GF-D8 (cell line): Measurements from ENCODE around the gene GIPC1.
A peak's percentile ranks its signal among the peaks of the same experiment; 100 is the strongest.
"Not testable (repeated sequence)": the region's sequence is repeated elsewhere in the genome, so short reads cannot be mapped to it uniquely, and the experiment has no call there.

Experiments used
- DNase-seq: peaks from one replicate; lab custom pipeline; 2025; lab: John Stamatoyannopoulos, UW

Gene GIPC1

GRCh38 chr19:14470031-14470876, 25.7 kb downstream of the GIPC1 start:
- DNase-seq, result no peak

GRCh38 chr19:14467816-14468215, 28.1 kb downstream of the GIPC1 start:
- no peak for DNase-seq

DNA sequence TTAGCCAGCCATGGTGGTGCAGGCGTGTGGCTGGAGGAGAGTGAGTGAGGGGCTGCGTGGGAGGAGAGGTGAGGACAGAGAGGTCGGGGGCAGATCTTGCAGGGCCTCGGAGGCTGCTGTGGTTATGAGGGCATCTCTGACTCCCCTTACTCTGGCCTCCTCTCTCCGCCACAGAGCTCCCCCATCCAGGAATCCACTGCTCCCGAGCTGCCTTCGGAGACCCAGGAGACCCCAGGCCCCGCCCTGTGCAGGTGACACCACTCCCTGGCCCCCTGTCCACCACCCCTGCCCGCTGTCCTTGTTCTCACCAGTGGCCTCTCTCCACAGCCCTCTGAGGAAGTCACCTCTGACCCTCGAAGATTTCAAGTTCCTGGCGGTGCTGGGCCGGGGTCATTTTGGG, 28.5 kb downstream of the GIPC1 start:
- no peak for DNase-seq

- no peak for DNase-seq
Measured at GRCh38 chr19:14463747-14464146, 32.2 kb downstream of the GIPC1 start.

DNA sequence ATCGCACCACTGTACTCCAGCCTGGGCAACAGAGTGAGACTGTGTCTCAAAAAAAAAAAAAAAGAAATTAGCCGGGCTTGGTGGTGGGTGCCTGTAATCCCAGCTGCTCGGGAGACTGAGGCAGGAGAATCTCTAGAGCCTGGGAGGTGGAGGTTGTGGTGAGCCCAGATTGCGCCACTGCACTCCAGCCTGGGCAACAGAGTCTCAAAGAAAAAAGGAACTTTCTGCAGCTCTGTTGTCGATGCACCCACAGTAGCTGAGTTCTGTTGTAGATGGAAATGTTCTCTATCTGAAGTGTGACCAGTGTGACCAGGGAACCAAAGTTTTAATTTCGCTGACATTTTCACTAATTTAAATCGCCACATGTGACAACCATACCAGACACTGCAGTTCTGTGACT, 33.5 kb downstream of the GIPC1 start:
- not testable (repeated sequence) for DNase-seq

DNA sequence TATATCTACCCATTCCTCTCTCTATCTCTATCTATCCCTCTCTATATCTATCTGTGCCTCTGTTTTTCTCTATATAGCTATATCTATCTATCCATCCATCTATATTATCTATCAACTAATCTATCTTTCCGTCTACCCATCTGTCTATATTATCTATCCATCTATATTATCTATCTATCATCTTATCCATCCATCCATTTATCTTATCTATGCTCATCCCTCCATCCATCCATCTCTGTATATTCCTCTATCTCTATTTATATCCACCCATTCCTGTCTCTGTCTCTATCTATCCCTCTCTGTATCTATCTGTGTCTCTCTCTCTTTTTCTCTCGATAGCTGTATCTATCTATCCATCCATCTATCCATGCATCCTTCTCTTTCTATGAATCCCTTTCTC, 35.0 kb downstream of the GIPC1 start:
- DNase-seq, result no peak

- no peak for DNase-seq
Measured at GRCh38 chr19:14459703-14460102, 36.2 kb downstream of the GIPC1 start.

DNA sequence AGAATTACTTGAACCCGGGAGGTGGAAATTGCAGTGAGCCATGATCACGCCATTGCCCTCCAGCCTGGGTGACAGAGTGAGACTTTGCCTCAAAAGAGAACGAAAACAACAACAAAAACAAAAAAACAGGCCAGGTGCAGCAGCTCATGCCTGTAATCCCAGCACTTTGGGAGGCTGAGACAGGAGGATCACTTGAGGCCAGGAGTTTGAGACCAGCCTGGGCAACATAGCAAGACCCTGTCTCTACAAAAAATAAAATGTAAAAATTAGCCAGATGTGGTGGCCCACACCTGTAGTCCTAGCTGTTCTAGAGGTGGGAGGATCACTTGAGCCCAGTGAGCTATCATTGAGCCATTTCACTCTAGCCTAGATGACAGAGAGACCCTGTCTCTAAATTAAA, 43.6 kb downstream of the GIPC1 start:
- DNase-seq, result not testable (repeated sequence)

DNA sequence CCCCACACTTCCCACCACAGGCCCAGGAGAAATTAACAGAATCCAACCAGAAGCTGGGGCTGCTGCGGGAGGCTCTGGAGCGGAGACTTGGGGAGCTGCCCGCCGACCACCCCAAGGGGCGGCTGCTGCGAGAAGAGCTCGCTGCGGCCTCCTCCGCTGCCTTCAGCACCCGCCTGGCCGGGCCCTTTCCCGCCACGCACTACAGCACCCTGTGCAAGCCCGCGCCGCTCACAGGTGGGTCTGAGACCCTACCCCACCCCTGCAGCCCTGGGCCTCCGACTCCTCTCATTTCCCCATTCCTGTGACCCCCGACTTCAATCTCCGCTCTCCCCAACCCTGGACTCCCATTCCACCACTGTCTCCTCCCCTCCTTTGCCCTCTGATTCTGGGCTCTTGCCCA, 45.1 kb downstream of the GIPC1 start:
- DNase-seq, result no peak

- no peak for DNase-seq
Measured at GRCh38 chr19:14450168-14450874, 45.6 kb downstream of the GIPC1 start.

DNA sequence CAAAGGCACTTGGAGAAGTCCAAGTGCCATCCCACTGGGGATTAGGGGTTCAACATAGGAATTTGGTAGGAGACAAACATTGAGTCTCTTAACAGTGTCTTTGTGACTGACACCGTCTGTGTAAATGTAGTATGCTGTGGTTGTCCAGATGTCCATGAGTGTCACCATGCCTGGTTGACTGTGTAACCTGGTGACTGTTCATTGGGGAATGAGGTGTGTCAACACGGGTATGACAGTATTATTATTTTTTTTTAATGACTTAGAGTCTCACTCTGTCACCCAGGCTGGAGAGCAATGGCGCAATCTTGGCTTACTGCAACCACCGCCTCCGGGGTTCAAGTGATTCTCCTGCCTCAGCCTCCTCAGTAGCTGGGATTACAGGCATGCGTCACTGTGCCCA, 46.6 kb downstream of the GIPC1 start:
- no peak for DNase-seq

GRCh38 chr19:14446336-14447036, 49.4 kb downstream of the GIPC1 start:
- DNase-seq, result no peak

- DNase-seq, result no peak
Measured at GRCh38 chr19:14443632-14444216, 52.2 kb downstream of the GIPC1 start.

GRCh38 chr19:14442891-14443631, 52.9 kb downstream of the GIPC1 start:
- DNase-seq, result no peak

DNA sequence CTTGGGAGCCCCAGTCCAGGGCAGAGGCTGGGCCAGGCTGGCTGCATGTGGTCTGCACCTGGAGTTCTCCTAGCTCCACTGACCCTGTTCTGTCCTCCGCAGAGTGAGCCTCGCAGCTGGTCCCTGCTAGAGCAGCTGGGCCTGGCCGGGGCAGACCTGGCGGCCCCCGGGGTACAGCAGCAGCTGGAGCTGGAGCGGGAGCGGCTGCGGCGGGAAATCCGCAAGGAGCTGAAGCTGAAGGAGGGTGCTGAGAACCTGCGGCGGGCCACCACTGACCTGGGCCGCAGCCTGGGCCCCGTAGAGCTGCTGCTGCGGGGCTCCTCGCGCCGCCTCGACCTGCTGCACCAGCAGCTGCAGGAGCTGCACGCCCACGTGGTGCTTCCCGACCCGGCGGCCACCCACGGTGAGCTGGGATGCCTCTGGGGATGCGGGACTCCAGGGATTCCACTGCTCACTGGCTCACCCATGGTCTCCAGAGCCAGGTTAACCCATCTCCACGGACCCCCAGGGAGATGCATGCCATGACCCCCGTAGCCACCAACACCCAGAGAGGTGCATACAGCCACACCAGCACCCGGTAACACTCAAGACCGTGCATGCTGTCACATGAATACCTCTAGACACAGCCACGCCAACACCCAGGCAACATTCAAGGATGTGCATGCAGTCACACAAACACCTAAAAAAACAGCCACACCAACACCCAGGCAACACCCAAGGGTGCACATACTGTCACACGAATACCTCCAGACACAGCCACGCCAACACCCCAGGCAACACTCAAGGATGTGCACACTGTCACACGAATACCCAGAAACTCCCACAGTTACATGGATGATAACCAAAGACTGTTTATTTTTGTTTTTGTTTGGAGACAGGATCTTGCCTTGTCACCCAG, 54.6 kb downstream of the GIPC1 start:
- no peak for DNase-seq

- DNase-seq, result peak; percentile 82
Measured at GRCh38 chr19:14440049-14440448, 55.9 kb downstream of the GIPC1 start.

DNA sequence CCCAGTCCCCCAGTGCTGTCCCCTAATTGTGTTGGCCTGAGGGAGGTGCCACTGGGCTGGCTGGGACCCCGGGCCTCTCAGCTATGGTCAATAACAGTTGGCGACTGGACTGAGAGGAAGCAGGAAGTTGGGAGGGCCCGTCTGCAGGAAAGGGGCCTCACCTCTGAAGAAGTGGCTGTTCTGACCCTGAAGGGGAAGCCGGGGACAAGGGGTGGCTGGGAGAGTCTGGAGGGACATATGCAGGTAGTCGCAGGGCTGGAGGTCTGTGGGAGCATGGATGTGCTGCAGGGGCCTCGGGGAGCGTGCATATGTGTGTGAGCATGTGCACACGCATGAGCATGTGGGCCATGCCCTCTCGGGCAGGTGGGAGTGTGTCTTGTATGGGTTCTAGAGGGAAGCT, 56.9 kb downstream of the GIPC1 start:
- DNase-seq, result peak; percentile 40

- no peak for DNase-seq
Measured at GRCh38 chr19:14437578-14438140, 58.3 kb downstream of the GIPC1 start.

- no peak for DNase-seq
Measured at GRCh38 chr19:14435320-14436050, 60.4 kb downstream of the GIPC1 start.
